AG04450 (cell line): ENCODE results near the gene PTPRG. TPM values are rescaled to one million over a fixed set of nuclear protein-coding genes. Genes with fewer than 3 reads are reported as not detected.

Experiments used
- CTCF ChIA-PET: fragments of 300-600, 350-600 bp; formaldehyde crosslinking; extraction: SDS; loops from one replicate; lab custom pipeline; 2022; ENCODE audit warnings: antibody characterized with exemption, inconsistent platforms; lab: Charles Lee
- POLR2A ChIA-PET: fragments of 350-600 bp; formaldehyde crosslinking; extraction: SDS; loops from one replicate; lab custom pipeline; 2021; ENCODE audit warnings: antibody characterized with exemption, inconsistent platforms; lab: Yijun Ruan, JAX
- DNase-seq: peaks from one replicate; pipeline ENCODE4 v3.0.0-alpha.2; 2011; ENCODE audit warnings: low read depth, low spot score
- H3K27ac ChIP-seq: one replicate; pipeline ENCODE4 v1.5.1; 2012; ENCODE audit warnings: low read depth, low read length, control low read depth
- H3K27me3 ChIP-seq: one replicate; pipeline ENCODE4 v1.6.0; 2012; ENCODE audit warnings: low read length; ENCODE audit not compliant: control insufficient read depth, insufficient read depth
- H3K4me3 ChIP-seq: 2 replicates; pipeline ENCODE4 v1.5.1; 2011; ENCODE audit warnings: mild to moderate bottlenecking, low read depth, low read length, control low read depth
- H3K9me3 ChIP-seq: 2 replicates; pipeline ENCODE4 v1.5.1; 2012; ENCODE audit warnings: low read length; ENCODE audit not compliant: control insufficient read depth, insufficient read depth
- polyA plus RNA-seq: library from polyadenylated mRNA; depleted of rRNA; stranded (reverse); fragments of >200 nt; gene quantifications from 2 replicates; pipeline ENCODE4 v1.2.3, GENCODE V29; 2011
- TF ChIP-seq, protein P1 (sequence below): IDR thresholded peaks from 2 replicates; pipeline ENCODE4 v1.5.1; 2011; ENCODE audit warnings: low read depth, low read length, control low read depth, inconsistent platforms

The PTPRG gene
- polyA plus RNA-seq, 1 experiment: 26.5 TPM

DNA sequence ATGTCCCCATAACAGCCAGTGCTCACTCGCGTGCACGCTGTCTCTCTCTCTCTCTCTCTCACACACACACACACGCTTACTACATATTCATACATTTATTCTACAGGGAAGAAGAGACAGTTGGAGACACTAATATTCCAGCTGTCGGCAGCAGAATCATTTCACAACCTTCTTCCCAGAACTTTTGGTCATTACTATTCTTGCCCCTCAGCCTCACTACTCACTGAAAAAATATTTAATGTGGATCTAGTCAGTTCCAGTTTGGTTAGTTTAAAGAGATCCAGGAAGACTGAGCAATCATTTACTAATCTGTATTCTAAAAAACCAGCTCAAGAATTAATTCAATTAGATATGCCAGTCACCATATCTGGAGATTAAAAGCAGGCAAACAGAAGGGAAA is 394.9 kb downstream of the PTPRG start:
- peak; percentile 39 for DNase-seq
- no peak overlapping the region; the same call in 1 of the 2 replicates for H3K4me3 ChIP-seq
- ChIA-PET CTCF (interaction anchor here (1.0 kb wide), 1 partner anchor 20 kb away, joined by 5 read pairs; no protein-coding TSS in a partner anchor), POLR2A (no interaction called here)
- TF ChIP-seq, protein P1, sequence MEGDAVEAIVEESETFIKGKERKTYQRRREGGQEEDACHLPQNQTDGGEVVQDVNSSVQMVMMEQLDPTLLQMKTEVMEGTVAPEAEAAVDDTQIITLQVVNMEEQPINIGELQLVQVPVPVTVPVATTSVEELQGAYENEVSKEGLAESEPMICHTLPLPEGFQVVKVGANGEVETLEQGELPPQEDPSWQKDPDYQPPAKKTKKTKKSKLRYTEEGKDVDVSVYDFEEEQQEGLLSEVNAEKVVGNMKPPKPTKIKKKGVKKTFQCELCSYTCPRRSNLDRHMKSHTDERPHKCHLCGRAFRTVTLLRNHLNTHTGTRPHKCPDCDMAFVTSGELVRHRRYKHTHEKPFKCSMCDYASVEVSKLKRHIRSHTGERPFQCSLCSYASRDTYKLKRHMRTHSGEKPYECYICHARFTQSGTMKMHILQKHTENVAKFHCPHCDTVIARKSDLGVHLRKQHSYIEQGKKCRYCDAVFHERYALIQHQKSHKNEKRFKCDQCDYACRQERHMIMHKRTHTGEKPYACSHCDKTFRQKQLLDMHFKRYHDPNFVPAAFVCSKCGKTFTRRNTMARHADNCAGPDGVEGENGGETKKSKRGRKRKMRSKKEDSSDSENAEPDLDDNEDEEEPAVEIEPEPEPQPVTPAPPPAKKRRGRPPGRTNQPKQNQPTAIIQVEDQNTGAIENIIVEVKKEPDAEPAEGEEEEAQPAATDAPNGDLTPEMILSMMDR: no peak
- no peak overlapping the region for H3K27ac ChIP-seq
- H3K9me3 ChIP-seq: no peaks in the 10 kb centered on the region
- H3K27me3 ChIP-seq: no peaks in the 10 kb centered on the region

DNA sequence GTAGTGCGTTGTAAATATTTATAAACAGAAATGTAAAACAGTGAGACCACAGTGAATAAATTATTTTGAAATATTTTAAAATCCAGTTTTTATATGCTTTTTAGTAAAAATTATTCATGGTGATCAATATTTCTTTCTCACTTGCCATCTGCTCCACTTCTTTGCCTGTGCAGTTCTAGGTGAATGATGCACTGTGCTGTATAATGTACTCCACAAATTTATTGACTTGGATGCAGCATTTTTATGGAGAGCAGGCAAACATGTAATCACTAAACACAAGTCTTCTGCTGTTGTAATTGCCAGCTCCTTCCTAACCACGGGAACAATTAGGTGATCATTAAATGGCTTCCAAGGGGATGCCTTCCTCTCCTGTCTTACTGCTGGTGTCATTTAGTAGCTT is 395.9 kb downstream of the PTPRG start:
- Histone ChIP-seq H3K9me3 (no peaks in the 10 kb centered on the region), H3K27ac (no peak overlapping the region), H3K4me3 (no peak overlapping the region), H3K27me3 (no peaks in the 10 kb centered on the region)
- DNase-seq: no peak
- TF ChIP-seq, protein P1: no peak
- ChIA-PET POLR2A (no interaction called here), CTCF (no interaction called here)

DNA sequence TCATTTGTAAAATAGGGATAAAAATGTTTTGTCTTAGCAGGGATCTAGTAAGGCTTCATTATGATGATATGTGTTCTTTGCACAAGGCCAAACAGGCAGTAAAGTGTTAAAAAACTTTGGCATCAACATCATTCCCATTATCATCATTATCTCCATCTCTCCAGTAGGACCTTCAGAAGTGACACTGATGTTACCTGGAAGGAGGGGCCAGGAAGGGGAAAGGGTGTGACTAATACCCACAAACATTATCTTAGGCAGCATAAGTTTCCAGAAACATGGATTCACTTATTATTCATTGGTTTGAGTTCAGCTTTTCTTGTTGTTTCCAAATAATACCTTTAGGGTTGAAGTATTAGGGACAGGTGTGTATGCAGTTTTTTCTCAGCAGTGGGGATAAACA is 399.6 kb downstream of the PTPRG start:
- no peak overlapping the region for H3K4me3 ChIP-seq
- TF ChIP-seq, protein P1: no peak
- ChIA-PET POLR2A (no interaction called here), CTCF (interaction anchor here (0.5 to 1.0 kb wide), 2 partner anchors 12 to 228 kb away, joined by 3 to 6 read pairs; no protein-coding TSS in a partner anchor)
- H3K9me3 ChIP-seq: no peaks in the 10 kb centered on the region
- no peaks in the 10 kb centered on the region for H3K27me3 ChIP-seq
- no peak for DNase-seq
- H3K27ac ChIP-seq: no peak overlapping the region

DNA sequence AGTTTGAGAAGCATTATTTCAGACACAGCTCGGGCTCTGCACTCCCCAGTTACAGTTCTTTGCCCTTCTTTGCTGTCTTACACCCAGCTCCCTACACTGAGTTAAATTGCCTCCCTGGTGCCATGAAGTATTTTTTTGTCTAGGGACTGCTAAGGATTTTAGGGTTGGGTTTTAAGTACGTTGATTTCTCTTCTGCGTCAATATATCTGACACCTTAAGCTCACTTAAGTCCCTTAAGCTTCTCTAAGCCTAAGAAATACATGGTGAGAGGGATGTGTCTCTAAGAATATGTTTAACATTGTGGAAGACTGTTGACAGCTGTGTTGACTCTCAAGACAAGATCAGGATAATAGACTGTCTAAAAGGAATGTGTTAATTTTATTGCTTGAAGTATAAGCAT is 400.5 kb downstream of the PTPRG start:
- TF ChIP-seq, protein P1: no peak
- CTCF ChIA-PET: interaction anchor here (1.0 kb wide), 1 partner anchor 398 kb away, joined by 3 read pairs; no protein-coding TSS in a partner anchor
- no peak for DNase-seq

DNA sequence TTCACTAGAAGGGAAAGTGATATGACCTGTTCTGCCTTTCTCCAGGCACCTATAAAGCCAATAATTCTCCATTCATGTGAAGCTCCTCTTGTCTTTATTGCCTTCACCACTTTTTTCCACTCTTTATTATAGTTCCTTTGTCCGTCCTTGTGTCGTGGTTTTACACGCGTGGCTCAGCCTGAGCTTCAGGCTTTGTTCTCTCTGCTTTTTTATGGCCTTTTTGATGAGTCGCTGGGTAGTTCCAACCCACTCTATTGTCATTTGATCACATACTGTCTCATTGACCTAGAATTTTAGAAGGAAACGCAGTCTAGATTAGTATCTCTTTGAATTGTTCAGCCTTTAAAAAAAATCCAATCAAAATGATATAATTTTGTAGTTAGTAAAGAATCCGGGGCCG is 403.2 kb downstream of the PTPRG start:
- ChIA-PET CTCF (interaction anchor here (0.5 to 0.6 kb wide), 2 partner anchors 19 to 89 kb away, joined by 4 read pairs; no protein-coding TSS in a partner anchor), POLR2A (interaction anchor here (0.7 kb wide), 1 partner anchor 372 kb away, joined by 3 read pairs; no protein-coding TSS in a partner anchor)
- TF ChIP-seq, protein P1: no peak

More for the DNA sequence above, 400.5 kb downstream of the PTPRG start:
- Histone ChIP-seq H3K4me3 (no peak overlapping the region), H3K27me3 (no peaks in the 10 kb centered on the region), H3K27ac (no peak overlapping the region), H3K9me3 (no peaks in the 10 kb centered on the region)
- POLR2A ChIA-PET: no interaction called here

More for the DNA sequence above, 403.2 kb downstream of the PTPRG start:
- Histone ChIP-seq H3K4me3 (no peak overlapping the region), H3K27me3 (no peaks in the 10 kb centered on the region), H3K9me3 (no peaks in the 10 kb centered on the region), H3K27ac (no peak overlapping the region)
- DNase-seq: no peak
